Astrocyte (in vitro differentiated cells and primary cell): ENCODE measurements around the gene HOXD4. TPM values are rescaled to one million over a fixed set of nuclear protein-coding genes. Genes with fewer than 3 reads are reported as not detected.

Experiments
- DNase-seq: peaks from one replicate; pipeline ENCODE4 v3.0.0-alpha.2; 2010; ENCODE audit warnings: low read depth
- FAIRE-seq: peaks from 2 replicates; lab custom pipeline; 2011; peaks lifted over from hg19 to GRCh38; lab: Jason Lieb, UNC
- H2AFZ ChIP-seq: 2 replicates; pipeline ENCODE4 v1.6.0; 2012; ENCODE audit warnings: low read depth, low read length, inconsistent platforms
- H3K27ac ChIP-seq: 2 replicates; pipeline ENCODE4 v1.5.1; 2011; ENCODE audit warnings: low read depth, low read length, inconsistent platforms
- H3K27me3 ChIP-seq: 2 replicates; pipeline ENCODE4 v1.6.0; 2011; ENCODE audit warnings: low read length, inconsistent platforms; ENCODE audit not compliant: insufficient read depth
- H3K36me3 ChIP-seq: 2 replicates; pipeline ENCODE4 v1.5.1; 2011; ENCODE audit warnings: low read length, inconsistent platforms; ENCODE audit not compliant: insufficient read depth
- H3K4me1 ChIP-seq: 2 replicates; pipeline ENCODE4 v1.5.1; 2011; ENCODE audit warnings: low read length, inconsistent platforms; ENCODE audit not compliant: insufficient read depth
- H3K4me2 ChIP-seq: 2 replicates; pipeline ENCODE4 v1.6.0; 2012; ENCODE audit warnings: low read length, inconsistent platforms
- H3K4me3 ChIP-seq: 2 replicates; pipeline ENCODE4 v1.5.1; 2011; ENCODE audit warnings: low read depth, mild to moderate bottlenecking, low read length, inconsistent platforms; ENCODE audit not compliant: insufficient read depth
- H3K79me2 ChIP-seq: 2 replicates; pipeline ENCODE4 v1.6.0; 2012; ENCODE audit warnings: mild to moderate bottlenecking, low read length, inconsistent platforms; ENCODE audit not compliant: insufficient read depth
- H3K9ac ChIP-seq: 2 replicates; pipeline ENCODE4 v1.6.0; 2012; ENCODE audit warnings: mild to moderate bottlenecking, low read length, inconsistent platforms
- H3K9me3 ChIP-seq: 2 replicates; pipeline ENCODE4 v1.5.1; 2012; ENCODE audit warnings: low read depth, mild to moderate bottlenecking, low read length, inconsistent platforms; ENCODE audit not compliant: insufficient read depth
- H4K20me1 ChIP-seq: 2 replicates; pipeline ENCODE4 v1.6.0; 2012; ENCODE audit warnings: low read length, inconsistent platforms; ENCODE audit not compliant: insufficient read depth
- H3K27ac Mint-ChIP-seq: one replicate; pipeline ENCODE4 v1.8.0; 2021; ENCODE audit warnings: mild to moderate bottlenecking, mixed read lengths; ENCODE audit not compliant: unreplicated experiment
- H3K27me3 Mint-ChIP-seq: one replicate; pipeline ENCODE4 v1.8.0; 2021; ENCODE audit warnings: low read depth, mixed read lengths; ENCODE audit not compliant: unreplicated experiment
- H3K36me3 Mint-ChIP-seq: one replicate; pipeline ENCODE4 v1.8.0; 2021; ENCODE audit warnings: low read depth, mixed read lengths; ENCODE audit not compliant: unreplicated experiment
- H3K4me1 Mint-ChIP-seq: one replicate; pipeline ENCODE4 v1.8.0; 2021; ENCODE audit warnings: low read depth, mixed read lengths; ENCODE audit not compliant: unreplicated experiment
- H3K4me3 Mint-ChIP-seq: one replicate; pipeline ENCODE4 v1.8.0; 2021; ENCODE audit warnings: mild to moderate bottlenecking, moderate library complexity, mixed read lengths; ENCODE audit not compliant: unreplicated experiment
- H3K9me3 Mint-ChIP-seq: one replicate; pipeline ENCODE4 v1.8.0; 2021; ENCODE audit warnings: mild to moderate bottlenecking, mixed read lengths; ENCODE audit not compliant: unreplicated experiment
- EZH2 ChIP-seq: IDR thresholded peaks from 2 replicates; pipeline ENCODE4 v1.6.1; 2012; ENCODE audit warnings: mild to moderate bottlenecking, low read length, inconsistent platforms; ENCODE audit not compliant: insufficient read depth
- total RNA-seq: library from RNA; stranded (reverse); gene quantifications from 2 replicates; pipeline ENCODE4 v1.2.1, GENCODE V29; 2021
- TF ChIP-seq, protein P1 (sequence below): IDR thresholded peaks from 2 replicates; pipeline ENCODE4 v1.5.1; 2011; ENCODE audit warnings: low read depth, mild to moderate bottlenecking, inconsistent platforms, low read length, moderate library complexity; ENCODE audit not compliant: insufficient read depth

Gene HOXD4
- total RNA-seq, 1 donor from 2014 or later: not detected

DNA sequence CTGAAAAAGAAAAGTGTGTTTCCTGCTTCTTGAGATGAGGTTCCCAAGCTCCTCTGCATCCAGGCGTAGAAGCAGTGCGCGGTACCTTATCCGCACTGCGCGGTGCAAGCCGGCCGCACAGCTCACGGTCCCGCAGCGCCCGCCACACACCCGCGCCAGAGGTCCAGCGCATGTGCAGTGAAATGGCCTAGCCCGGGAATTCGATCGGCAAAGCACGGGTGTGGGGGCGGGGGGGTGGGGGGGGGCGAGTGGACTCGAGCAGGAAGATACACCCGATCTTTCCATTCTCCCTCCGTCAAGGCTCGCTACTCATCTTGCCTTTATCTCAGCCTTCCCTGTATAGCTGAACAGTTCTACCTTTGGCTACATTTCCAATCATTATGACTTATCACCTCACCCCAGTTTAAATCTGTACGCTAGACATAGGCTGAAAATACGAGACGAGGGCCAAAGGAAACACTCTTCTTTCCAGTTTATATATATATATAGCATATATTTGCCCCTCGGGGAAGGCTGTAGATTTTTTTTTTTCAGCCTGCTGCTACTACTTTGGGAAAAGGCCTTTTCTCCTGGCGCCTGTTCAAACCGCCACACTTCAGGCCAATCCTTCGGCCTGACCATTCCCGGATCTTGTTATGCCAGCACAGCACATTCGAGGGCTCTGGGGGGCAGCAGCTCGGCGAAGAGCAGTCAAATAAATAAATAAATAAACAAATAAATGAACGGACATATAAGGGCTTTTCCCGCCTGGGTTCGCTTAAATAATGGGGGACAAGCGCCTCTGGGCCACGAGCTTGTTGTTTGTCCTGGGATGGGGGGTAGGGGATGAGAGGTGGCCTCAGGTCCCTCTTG lies 11.5 kb upstream of the HOXD4 start:
- H4K20me1 ChIP-seq: no peaks in the 10 kb centered on the region
- no peak overlapping the region for H3K27ac ChIP-seq
- peaks cover 81% of the 10 kb centered on the region for H3K27me3 ChIP-seq

DNA sequence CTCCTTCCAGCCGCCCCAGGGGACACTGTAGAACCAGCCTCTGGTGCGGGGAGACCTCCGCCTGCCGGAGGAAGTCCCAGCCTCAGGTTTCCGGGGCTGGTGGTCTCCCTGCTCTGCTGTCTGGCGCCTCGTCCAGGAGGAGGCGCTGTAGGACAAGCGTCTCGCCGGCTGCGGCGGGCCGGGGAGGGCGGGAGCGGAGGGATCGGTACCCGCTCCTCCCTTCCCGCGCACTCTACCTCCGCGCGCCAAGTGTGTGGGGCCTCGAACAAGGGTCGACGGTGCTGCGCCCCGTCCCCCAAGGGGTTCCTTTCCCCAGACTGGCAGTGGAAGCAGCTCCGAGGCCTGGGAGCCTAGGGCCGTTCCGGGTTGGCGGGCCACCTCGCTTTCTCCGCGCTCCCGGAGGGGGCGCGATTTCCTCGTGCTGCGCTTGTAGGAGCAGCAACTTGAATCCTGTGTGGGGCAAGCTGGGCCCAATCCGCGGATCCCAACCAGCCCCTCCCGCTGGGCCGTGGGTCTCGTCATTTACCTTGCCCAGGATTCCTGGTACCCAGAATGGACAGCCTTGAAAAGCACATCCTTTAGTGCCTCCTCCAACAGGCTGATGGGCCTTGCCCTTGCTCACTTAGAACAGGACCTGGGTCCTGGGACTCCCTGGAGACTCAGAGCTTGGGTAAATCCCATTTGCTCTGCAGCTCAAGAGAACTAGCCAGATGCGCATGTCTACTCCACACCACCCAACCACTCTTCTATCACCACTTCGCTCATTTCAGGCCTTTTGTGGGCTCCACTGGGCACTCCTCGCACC lies 10.6 kb upstream of the HOXD4 start:
- Histone ChIP-seq H3K27ac (no peak overlapping the region), H3K4me1 (peaks cover 8% of the 10 kb centered on the region), H2AFZ (peak overlapping the region; percentile 66), H3K4me2 (peak overlapping the region; percentile 78), H3K4me3 (peak overlapping the region; percentile 45), H4K20me1 (no peaks in the 10 kb centered on the region), H3K9ac (peak overlapping the region; percentile 26), H3K27me3 (peaks cover 79% of the 10 kb centered on the region), H3K79me2 (no peaks in the 10 kb centered on the region), H3K36me3 (no peaks in the 10 kb centered on the region), H3K9me3 (peaks cover 6% of the 10 kb centered on the region)
- Mint-ChIP-seq H3K27ac (peak overlapping the region; percentile 66), H3K27me3 (peaks cover 91% of the 10 kb centered on the region), H3K4me3 (peak overlapping the region; percentile 72), H3K36me3 (peaks cover 2% of the 10 kb centered on the region), H3K9me3 (peaks cover 39% of the 10 kb centered on the region), H3K4me1 (no peaks in the 10 kb centered on the region)
- FAIRE-seq: no peak
- TF ChIP-seq EZH2: peak; percentile 16
- TF ChIP-seq, protein P1, sequence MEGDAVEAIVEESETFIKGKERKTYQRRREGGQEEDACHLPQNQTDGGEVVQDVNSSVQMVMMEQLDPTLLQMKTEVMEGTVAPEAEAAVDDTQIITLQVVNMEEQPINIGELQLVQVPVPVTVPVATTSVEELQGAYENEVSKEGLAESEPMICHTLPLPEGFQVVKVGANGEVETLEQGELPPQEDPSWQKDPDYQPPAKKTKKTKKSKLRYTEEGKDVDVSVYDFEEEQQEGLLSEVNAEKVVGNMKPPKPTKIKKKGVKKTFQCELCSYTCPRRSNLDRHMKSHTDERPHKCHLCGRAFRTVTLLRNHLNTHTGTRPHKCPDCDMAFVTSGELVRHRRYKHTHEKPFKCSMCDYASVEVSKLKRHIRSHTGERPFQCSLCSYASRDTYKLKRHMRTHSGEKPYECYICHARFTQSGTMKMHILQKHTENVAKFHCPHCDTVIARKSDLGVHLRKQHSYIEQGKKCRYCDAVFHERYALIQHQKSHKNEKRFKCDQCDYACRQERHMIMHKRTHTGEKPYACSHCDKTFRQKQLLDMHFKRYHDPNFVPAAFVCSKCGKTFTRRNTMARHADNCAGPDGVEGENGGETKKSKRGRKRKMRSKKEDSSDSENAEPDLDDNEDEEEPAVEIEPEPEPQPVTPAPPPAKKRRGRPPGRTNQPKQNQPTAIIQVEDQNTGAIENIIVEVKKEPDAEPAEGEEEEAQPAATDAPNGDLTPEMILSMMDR: peak; percentile 42
- DNase-seq: no peak

More for the DNA sequence above, 11.5 kb upstream of the HOXD4 start:
- Mint-ChIP-seq H3K4me1 (no peaks in the 10 kb centered on the region), H3K27me3 (peaks cover 91% of the 10 kb centered on the region), H3K27ac (no peak overlapping the region), H3K9me3 (peaks cover 43% of the 10 kb centered on the region), H3K4me3 (peak overlapping the region; percentile 75), H3K36me3 (peaks cover 2% of the 10 kb centered on the region)
- peaks cover 6% of the 10 kb centered on the region for H3K9me3 ChIP-seq
- H3K9ac ChIP-seq: peak overlapping the region; percentile 26
- H3K36me3 ChIP-seq: no peaks in the 10 kb centered on the region
- DNase-seq (no peak), FAIRE-seq (no peak)
- H3K4me1 ChIP-seq: peaks cover 8% of the 10 kb centered on the region
- H3K4me3 ChIP-seq: peak overlapping the region; percentile 45
- H3K4me2 ChIP-seq: peak overlapping the region; percentile 78
- H2AFZ ChIP-seq: peak overlapping the region; percentile 66
- TF ChIP-seq EZH2: no peak
- TF ChIP-seq, protein P1: no peak
- no peaks in the 10 kb centered on the region for H3K79me2 ChIP-seq
